Subcutaneous abdominal adipose tissue (tissue), 5 donors: Measurements from ENCODE around the gene MYBPHL.

ENCODE experiments used
- H3K27ac ChIP-seq: one replicate; pipeline ENCODE4 v1.7.0; 2013; ENCODE audit warnings: low read depth, mild to moderate bottlenecking, inconsistent platforms, low read length, moderate library complexity
- H3K27me3 ChIP-seq, 5 donors: one replicate each; pipeline ENCODE4 v1.7.0; 2013; ENCODE audit warnings: low read length in 5 of 5, inconsistent platforms in 1 of 5; ENCODE audit not compliant: control insufficient read depth in 5 of 5, insufficient read depth in 4 of 5
- H3K36me3 ChIP-seq, 5 donors: one replicate each; pipeline ENCODE4 v1.7.0; 2013; ENCODE audit warnings: low read length in 5 of 5; ENCODE audit not compliant: control insufficient read depth in 5 of 5, insufficient read depth in 5 of 5
- H3K4me1 ChIP-seq, 5 donors: one replicate each; pipeline ENCODE4 v1.7.0; 2013; ENCODE audit warnings: low read length in 5 of 5, mild to moderate bottlenecking in 3 of 5, moderate library complexity in 1 of 5; ENCODE audit not compliant: control insufficient read depth in 5 of 5, insufficient read depth in 5 of 5
- H3K4me3 ChIP-seq, 5 donors: one replicate each; pipeline ENCODE4 v1.7.0; 2013; ENCODE audit warnings: low read length in 5 of 5, low read depth in 1 of 5
- H3K9ac ChIP-seq, 5 donors: one replicate each; pipeline ENCODE4 v1.7.0; 2013; ENCODE audit warnings: low read length in 5 of 5, mild to moderate bottlenecking in 4 of 5, moderate library complexity in 3 of 5
- H3K9me3 ChIP-seq, 5 donors: one replicate each; pipeline ENCODE4 v1.7.0; 2013; ENCODE audit warnings: low read length in 5 of 5; ENCODE audit not compliant: control insufficient read depth in 5 of 5
- donor health status: healthy.
- donor health status: healthy.
- donor health status: healthy.
- donor health status: healthy.
- donor health status: healthy.

MYBPHL gene

DNA sequence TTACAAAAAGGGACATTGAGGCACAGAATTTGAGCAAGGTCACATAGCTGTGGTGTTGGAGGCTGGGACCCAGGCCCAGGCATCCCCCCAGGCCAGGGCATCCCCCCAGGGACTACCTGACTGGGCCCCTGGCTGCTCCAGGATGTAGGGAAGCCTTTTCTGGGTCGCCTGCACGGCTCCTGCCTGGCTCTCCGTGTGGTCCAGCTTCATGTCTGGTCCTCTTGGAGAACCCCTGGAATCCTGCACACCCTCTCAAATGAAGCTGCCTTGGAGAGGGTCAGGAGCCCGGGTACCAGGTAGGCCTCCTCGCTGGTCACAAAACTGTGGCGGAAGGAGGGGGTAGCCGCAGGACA is 58.4 kb downstream of the MYBPHL start:
- Histone ChIP-seq H3K9me3 (no peaks in the 10 kb centered on the region), H3K27ac (no peak overlapping the region), H3K27me3 (peaks cover 0 to 13% (median 6%) of the 10 kb centered on the region in 5 donors), H3K4me1 (peaks cover 0 to 16% (median 14%) of the 10 kb centered on the region in 5 donors), H3K4me3 (no peak overlapping the region), H3K9ac (no peak overlapping the region), H3K36me3 (no peaks in the 10 kb centered on the region)

DNA sequence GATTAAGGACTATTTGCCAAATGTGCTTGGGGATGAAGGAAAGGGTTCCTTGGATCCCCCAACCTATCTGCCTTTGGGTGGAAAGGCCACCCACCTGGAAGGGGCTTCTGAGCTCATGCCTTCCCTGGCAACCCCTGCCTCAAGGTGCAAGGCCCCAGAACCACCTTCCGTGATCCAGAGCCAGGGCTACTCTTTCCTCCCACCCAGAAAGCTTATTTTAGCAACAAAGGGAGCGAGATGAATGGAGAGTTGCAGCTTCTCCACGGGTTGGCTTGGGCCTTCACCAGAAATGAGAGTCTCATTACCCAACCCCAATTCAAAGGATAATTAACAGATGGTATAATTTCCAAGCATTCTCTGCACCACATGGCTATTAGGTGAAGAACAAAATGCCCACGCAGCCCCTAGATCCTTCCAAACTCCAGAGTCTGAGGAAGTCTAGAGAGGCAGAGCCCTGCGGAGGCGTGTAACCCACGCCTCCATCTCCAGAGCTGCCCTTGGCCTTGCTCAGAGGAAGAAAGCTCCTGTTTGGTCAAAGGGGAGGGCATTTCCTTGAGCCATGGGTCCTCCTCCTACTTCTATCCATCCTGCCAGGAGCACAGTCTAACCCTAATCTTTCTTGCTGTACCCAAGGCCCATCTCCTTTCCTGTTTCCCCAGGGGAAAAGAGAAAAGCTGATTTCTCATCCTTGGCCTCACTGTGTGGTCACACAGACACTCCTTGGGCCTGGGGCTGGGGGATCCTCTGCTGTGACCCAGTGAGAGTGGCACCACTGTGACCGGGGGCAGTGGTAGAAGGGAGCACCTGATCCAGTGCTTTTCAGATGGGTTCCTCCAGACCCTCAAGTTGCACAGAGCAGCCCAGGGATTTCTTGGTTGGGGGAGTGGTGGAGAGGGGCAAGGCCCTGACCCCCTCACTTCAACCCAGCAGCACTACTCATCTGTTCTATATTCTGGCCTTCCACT is 59.1 kb downstream of the MYBPHL start:
- no peak overlapping the region for H3K4me3 ChIP-seq
- no peaks in the 10 kb centered on the region for H3K36me3 ChIP-seq
- H3K9me3 ChIP-seq: no peaks in the 10 kb centered on the region
- H3K9ac ChIP-seq: no peak overlapping the region
- peaks cover 0 to 15% (median 10%) of the 10 kb centered on the region in 5 donors for H3K27me3 ChIP-seq
- H3K4me1 ChIP-seq: peaks cover 0 to 12% (median 11%) of the 10 kb centered on the region in 5 donors
- no peak overlapping the region for H3K27ac ChIP-seq

DNA sequence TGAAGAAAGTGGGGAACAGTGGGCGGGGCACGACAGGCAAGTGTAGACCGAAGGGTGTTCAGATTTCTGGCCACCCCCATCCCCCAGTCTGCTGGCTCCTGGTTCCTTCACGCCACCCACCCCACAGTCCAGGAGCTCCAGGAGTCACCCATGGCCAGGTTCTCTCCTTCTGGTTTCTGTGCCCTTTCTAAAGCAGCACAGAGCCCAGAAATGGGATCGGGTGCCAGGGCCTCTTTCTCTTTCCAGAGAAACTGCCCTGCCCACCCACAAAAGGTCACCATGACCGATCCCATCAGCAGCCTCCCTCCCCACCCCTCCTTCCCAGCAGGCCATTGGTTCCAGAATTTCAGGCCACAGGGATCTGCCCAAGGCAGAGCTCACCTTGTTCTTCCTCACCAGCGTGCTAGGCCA is 60.7 kb downstream of the MYBPHL start:
- Histone ChIP-seq H3K36me3 (no peaks in the 10 kb centered on the region), H3K9ac (peak overlapping the region in 1 of 5 donors; percentile 4), H3K9me3 (no peaks in the 10 kb centered on the region), H3K4me3 (no peak overlapping the region), H3K27ac (no peak overlapping the region), H3K4me1 (peaks cover 0 to 27% (median 24%) of the 10 kb centered on the region in 5 donors), H3K27me3 (peaks cover 7 to 30% (median 19%) of the 10 kb centered on the region in 5 donors)

DNA sequence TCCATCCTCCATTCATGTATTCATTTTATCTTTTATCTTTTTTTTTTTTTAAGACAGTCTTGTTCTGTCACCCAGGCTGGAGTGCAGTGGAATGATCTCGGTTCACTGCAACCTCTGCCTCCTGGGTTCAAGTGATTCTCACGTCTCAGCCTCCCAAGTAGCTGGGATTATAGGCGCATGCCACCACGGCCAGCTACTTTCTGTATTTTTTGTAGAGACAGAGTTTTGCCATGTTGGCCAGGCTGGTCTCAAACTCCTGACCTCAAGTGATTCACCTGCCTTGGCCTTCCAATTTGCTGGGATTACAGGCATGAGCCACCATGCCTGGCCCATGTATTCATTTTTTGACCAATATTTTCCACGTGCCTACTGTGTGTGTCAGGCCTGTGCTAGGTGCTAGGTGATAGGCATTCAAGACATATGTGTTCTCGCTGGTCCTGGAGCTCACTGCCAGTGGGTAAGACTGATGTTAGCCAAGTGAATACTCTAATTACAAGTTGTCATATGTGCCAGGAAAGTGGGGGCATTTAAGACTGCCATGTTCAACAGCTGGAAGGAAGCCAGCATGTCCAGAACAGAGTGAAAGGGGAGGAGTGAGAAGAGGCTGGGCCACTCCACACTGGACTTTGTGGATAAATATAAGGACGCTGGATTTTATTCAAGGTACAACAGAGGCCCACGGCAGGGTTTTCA is 62.8 kb downstream of the MYBPHL start:
- Histone ChIP-seq H3K27ac (no peak overlapping the region), H3K36me3 (peaks cover 0 to 5% (median 4%) of the 10 kb centered on the region in 5 donors), H3K4me3 (no peak overlapping the region), H3K27me3 (peaks cover 7 to 27% (median 19%) of the 10 kb centered on the region in 5 donors), H3K9ac (no peak overlapping the region), H3K9me3 (no peaks in the 10 kb centered on the region), H3K4me1 (peaks cover 3 to 31% (median 24%) of the 10 kb centered on the region in 5 donors)

DNA sequence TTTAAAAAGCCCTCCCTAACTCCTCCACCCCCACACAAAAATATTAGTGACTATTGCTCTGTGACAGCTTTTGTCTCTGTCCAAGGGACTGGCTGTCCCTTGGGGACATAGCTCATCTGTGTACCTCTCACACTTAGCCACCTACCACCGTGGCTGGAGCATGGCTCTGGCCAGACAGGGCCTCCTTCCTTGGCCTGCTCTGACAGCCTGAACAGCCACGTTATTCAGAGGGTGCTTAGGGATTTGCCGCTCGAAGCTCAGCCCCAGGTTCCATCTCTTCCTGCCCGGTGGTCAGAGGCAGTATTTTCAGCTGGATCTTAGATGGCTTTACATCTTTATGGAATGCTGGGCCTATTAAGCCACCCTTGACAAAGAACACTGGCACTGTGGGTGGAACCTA is 63.6 kb downstream of the MYBPHL start:
- Histone ChIP-seq H3K36me3 (peaks cover under 1 to 13% (median 12%) of the 10 kb centered on the region in 5 donors), H3K4me3 (no peak overlapping the region), H3K27ac (no peak overlapping the region), H3K9me3 (no peaks in the 10 kb centered on the region), H3K27me3 (peaks cover 7 to 27% (median 18%) of the 10 kb centered on the region in 5 donors), H3K4me1 (peaks cover 3 to 29% (median 21%) of the 10 kb centered on the region in 5 donors), H3K9ac (no peak overlapping the region)

DNA sequence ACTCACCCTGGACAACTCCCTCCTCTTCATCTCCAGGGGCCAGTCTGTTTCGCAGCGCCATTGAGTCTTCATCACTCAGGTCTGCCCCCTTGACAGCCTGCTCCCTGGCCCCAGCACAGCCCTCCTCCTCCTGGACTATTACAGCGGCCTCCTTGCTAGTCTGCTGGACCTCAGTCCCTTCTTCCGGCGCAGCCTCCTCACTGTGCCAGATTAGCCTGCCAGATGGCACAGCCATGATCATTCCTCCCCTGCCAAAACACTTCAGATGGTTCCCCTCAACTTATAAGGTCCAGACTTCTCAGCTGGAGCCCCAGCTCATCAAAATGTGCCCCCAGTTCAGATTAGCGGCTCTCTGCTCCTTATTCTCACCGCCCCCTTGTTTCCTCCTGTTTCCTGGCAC is 64.4 kb downstream of the MYBPHL start:
- H3K4me1 ChIP-seq: peaks cover 3 to 29% (median 21%) of the 10 kb centered on the region in 5 donors
- H3K9me3 ChIP-seq: no peaks in the 10 kb centered on the region
- H3K4me3 ChIP-seq: no peak overlapping the region
- H3K36me3 ChIP-seq: peaks cover 3 to 21% (median 20%) of the 10 kb centered on the region in 5 donors
- H3K9ac ChIP-seq: no peak overlapping the region
- no peak overlapping the region for H3K27ac ChIP-seq
- H3K27me3 ChIP-seq: peaks cover 7 to 24% (median 16%) of the 10 kb centered on the region in 5 donors
